Globus pallidus (tissue), 1 donor: ENCODE measurements around the gene ZDHHC14.

Experiments used
- DNase-seq: peaks from one replicate; pipeline ENCODE4 v3.0.0-alpha.2; 2015; ENCODE audit warnings: low spot score

ZDHHC14 gene

DNA sequence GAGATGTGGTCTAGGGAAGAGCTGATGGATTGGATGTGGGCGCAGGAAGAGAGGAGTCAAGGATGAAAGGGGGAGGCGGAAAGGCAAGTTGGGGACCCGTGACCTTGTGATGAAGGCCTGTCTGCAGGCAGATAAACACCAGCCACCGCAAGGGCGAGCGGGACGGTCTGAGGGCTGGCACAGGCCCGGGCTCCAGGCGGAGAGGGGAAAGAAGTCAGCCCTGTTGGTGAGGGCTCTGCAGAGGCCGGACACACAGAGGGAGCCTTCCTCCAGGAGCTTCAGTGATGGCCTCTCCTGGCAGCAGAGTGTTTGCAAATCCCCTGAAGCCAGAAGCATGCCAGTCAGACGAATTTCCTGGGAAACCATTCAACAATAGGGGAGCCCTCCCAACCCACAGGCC lies 112.2 kb downstream of the ZDHHC14 start:
- no peak for DNase-seq

DNA sequence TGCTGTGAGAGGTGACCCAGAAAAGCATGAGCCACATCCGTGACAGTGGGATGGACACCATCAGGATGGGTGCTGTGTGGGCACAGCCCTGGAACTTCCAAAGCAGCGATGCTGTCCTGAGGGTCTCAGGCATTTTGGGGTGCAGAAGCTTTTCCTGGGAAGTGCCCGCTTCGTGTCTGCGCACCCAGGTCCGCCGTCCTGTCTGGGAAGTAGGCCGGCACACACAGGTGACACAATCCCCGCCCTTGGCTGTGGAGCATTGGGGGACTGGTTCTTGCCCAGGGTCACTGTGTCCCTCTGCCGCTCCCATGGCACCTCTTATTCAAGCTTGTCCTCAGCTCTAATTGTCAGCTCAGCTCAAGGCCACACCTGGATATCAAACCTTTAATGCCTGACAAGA lies 112.6 kb downstream of the ZDHHC14 start:
- DNase-seq: no peak

- DNase-seq: no peak
Measured at GRCh38 chr6:157494132-157494710, 113.2 kb downstream of the ZDHHC14 start.

GRCh38 chr6:157496534-157497095 lies 115.6 kb downstream of the ZDHHC14 start:
- no peak for DNase-seq

DNA sequence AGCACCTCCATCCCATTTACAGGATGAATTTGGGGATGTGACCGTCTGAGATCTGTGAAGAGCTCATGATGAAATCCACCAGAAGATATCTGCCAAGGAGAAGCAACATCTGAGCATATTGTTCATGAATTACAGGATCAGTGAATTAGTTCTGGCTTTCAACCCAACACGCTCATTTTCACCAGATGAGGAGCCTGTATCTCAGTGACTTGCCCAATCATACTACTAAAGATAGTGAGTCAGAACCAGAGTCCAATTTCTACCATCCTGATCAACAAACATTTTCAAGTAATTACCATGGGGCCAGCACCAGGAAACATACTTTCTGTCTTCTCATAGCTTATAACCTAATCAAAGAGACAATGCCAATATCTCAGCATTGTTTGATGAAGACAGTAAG lies 116.6 kb downstream of the ZDHHC14 start:
- no peak for DNase-seq

- no peak for DNase-seq
Measured at GRCh38 chr6:157498817-157499216, 117.8 kb downstream of the ZDHHC14 start.

DNA sequence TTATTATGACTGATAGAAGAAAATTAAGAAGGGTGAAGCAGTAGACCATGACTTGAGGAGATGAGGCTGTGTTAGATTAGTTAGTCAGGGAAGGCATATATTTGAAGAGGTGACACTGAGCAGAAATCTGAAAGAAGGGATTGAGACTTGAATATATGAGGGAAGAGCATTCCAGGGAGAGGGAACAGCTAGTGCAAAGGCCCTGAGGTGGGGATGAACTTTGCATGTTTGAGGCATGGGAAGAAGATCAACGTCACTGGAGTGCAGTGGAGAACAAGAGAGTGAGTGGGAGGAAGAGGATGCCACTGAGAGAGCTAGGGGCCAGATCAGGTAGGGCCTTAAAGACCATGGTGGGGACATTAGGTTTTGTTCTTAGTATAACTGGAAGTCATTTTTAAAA lies 119.0 kb downstream of the ZDHHC14 start:
- no peak for DNase-seq

DNA sequence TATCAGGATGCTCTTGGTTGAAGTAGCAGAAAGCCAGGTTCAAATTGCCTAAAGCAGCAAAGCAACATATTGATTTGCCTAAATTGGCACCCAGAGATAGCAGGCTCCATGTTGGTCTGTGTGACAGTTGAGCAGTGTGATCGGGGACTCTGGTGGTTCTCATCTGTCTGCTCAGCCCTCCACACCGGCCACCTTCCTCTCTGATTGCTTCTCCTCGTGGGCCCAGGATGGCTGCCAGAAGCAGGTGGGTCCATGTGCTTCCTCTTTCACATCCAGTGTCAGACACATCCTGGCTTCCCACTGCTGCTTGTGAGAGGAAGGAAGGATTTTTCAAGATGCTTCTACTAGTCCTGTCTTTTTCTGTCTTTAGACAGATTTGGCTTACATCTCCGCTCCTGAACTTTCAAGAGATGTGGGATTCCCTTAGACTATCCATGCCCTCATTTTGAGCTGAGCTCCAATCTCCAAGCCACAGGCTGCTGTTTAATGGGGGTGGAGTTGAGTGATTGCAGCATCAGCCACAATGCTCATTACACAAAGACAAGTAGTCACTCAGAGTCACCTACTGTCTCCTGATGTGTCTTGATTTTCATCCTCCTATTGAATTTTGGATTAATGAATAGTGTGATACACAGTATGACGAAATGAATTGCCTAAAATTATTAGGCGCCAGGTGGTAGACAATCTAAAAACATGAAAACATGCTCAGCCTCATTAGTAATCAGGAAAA lies 122.2 kb downstream of the ZDHHC14 start:
- DNase-seq: no peak

- DNase-seq: no peak
Measured at GRCh38 chr6:157505912-157506491, 125.0 kb downstream of the ZDHHC14 start.

DNA sequence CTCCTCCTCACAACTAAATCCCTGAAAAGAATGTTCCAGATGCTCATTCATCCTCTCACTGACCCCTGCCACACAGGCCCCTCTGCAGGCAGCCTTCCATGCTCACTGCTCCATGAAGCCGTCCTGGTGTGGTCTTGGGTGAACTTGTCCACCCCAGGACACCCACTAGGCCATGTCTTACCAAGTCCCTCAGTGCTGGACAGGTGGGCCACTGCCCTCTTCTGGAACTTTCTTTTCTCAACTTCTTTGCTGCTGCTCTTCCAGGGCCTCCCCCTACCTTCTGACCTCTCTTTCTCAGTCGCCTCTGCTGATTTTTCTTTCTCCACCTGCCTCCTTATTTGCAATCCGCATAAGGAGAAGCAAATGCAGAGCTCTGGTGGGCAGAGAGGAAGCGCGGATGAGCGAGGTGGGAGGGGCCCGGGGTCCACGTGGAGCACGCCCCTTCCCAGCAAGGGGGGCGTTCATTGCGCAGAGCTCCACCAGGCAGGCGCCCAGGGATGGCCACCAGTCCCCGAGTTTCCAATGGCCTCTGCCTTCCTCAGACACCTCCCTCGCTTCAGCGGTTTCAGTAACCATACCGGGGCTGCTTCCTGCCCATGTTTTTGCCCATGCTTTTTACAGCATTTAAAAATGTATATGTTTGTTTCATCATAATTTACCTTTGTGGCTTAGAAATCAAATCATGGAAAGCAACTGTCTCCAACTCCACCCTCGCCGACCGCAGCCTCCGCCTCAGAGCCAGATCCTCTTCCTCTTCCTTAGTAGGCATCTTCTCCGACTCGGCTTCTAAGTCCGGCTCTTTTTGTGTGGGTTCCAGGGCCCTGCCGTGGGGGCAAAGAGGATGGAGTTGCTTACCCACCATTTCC lies 129.6 kb downstream of the ZDHHC14 start:
- DNase-seq: no peak

GRCh38 chr6:157511682-157512381 lies 130.8 kb downstream of the ZDHHC14 start:
- no peak for DNase-seq

DNA sequence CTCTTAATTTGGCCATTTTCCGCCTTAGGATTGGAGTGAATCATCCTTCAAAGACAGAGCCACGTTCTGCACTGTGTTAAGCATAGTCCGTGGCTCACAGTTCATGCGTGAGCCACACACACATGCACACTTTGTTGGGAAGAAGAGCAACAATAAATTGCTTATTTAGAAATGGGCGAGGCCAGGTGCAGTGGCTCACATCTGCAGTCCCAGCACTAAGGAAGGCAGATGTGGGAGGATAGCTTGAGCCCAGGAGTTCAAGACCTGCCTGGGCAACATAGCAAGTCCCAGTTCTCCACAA lies 131.3 kb downstream of the ZDHHC14 start:
- no peak for DNase-seq

DNA sequence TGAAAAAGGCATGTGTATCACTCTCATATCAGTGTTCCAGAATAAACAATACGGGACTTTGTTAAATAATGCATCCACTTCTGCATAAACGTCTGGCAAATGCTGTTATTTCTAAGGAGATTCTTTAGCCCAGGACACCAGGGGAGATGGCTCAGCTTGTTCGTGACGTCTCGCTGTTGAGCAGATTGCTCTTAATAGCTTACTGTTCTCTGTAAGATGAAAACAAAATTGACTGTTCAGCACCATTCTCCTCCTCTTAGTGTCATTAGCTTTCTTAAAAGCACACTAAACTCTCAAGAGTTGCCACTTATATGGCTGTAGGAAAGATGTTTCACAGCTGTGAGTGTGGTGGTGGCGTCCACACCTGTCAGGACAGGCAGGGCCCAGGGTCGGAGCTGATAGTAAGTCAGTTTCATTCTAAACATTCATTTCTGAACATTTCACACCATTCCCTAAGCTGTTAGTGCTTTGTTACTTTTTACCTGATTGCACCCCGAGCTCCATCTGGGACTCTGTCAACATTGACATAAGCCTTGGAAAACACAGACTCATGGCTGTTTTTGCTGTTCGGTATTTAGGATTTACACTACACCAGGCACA lies 132.1 kb downstream of the ZDHHC14 start:
- DNase-seq: peak; percentile 42

DNA sequence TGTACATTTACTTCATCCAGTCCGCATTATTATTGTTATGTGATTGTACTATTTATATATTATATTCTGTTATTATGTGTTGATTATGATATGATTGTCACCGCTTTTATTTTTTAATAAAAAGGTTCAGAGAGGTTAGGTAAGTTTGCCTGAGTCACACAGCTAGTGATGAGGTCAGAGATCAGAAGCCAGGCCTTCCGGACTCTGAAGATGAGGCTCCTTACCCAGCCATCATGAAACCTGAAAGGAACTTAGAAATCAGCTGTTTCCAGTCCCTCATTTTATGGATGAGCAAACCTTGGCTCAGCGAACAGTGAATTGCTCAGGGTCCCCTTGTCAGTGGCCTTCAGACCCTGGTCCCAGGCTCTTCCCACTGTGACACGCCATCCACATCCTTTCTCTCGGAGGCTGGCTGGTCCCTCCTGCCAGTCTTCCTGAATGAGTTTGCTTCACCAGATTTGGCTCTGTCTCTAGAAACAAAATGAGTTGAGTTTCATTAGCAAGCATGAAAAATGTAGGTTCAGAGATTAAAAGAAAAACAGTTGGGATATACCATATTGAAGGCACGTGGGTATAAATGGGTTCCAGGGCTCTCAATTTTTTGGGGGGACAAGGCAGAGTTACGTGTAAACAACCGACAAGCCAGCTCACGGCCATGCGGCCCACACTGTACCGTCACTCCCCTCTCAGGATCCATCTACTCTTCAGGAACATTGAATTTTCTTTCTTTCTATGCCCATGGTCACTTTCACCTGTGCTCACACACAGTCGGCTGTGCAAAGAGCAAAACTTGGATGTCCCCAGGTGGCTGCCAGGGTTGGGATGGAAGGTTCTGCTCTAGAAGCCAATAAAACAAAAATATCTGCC lies 132.9 kb downstream of the ZDHHC14 start:
- DNase-seq: no peak

DNA sequence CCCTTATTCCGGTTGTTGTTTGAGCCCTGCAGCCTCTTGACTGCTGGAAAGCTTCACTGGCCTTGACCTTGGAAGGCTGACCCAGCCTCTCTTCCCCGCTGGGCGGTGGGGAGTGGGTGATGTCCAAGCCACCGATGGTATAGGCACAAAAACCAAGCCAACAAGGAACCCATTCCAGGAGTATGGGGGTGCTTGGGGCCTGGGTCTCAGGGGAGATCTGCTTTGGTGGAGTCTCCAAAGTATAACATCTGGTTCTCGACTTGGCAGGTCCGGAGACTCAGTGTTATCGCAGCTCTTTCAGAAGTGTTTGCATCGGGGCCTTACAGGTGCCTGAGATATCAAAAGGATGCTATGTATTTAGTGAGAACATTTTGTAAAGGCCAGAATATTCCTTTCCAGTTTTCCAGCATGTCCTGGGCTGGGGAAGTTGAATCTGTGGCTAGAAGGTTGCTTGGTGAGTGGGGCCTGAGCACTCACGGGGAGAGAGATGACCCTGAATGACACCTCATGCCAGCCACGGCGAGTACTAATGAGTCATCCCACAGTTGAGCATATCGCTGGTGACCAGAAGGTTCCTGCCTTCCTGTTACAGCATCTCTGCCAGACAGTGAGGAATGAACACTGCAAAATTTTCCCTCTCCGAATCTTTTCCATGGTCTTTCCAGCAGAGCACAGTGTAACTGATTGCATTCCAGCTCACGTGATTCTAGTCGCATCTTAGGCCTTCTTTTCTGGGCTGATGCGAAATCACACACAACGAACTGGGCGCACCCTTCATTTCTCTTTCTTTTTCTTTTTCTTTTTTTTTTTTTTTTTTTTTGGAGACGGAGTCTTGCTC lies 133.9 kb downstream of the ZDHHC14 start:
- DNase-seq: no peak

DNA sequence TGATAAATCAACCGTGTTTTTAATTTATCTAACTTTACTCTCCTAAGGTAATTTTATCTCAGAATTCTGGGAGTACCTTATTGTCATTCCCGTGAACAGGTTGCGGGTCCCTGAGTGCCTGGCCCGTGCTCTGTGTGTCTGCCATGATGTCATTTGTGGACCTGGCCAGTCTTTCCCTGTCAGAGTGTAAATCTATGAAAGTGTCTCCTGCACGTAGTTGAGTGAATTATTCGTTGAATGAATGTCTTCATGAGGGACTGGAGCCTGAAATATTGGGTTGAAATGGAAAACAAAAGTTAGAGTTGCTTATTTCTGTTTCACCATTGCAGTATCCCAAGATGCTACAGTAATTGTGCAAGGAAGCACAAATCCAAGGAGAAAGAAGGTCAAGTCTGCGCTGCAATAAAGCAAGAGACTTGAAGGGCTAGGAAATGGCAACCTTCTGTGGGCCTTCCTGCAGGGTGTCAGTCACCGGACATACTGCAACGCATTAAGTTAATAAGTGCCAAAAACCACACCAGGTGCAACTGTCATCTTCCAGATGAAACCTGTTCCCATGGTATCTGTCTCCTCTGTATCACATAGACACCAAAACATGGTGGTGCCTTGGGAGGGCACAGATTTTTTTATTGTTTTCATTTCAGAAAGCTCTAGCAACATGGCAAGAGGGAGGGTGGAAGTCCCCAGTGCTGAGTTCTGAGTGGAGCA lies 135.5 kb downstream of the ZDHHC14 start:
- DNase-seq: no peak

DNA sequence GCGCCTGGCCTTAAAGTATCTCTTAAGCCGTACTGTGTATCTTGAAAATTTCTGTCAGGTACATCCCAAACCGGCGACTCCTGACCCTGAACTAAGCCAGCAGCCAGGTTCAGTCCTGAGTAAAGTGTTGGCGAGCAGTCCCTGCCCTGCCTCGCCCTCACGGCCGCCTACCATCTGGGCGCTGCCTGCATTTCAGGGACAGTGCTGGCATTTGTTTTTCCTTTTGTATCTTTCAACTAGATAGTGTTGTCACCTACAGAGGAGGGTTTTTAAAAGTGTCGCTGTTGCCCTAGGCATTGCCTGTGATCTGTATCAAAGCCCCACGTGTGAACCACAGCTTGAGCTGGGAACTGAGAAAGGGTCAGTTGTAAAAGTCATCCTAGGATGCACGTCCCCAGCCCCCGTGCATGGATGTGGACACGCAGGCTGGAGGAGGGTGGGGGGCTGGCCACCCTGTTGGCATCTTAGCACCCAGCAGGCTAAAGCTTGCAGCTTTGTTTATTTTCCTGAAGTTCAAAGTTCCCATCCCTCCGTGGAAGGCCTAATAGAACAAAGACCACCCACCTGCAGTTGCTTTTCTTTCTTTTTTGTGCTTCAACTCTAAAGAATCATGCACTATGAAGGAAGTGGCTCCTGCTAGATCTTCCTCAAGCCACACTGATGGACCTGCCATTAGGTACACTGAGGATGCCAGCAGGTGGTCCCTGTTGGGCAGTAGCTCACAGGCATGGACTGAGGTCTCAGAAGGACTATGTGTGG lies 136.8 kb downstream of the ZDHHC14 start:
- DNase-seq: no peak
